Measurements from ENCODE around the gene CNGB1. TPM values are rescaled to one million over a fixed set of nuclear protein-coding genes. Genes with fewer than 3 reads are reported as not detected.

CNGB1 gene
- total and polyA plus RNA-seq, 2 of the 13 experiments (the other 11 are each of a cell fraction or from before 2014, with no cell fraction given), result 0.02 to 0.15 TPM

- TF ChIP-seq ZMAT5 (CRISPR knock-in tag; IDR thresholded peaks at IDR 0.05; ENCODE audit: borderline replicate concordance, low read depth) (no peak), JARID2 (CRISPR knock-in tag; IDR thresholded peaks at IDR 0.05; ENCODE audit: insufficient replicate concordance) (no peak), FOSL1 (CRISPR knock-in tag; IDR thresholded peaks at IDR 0.05; ENCODE audit: borderline replicate concordance) (0 out of 2 replicates have a peak, but pooled peaks have one; percentile 5), MED8 (CRISPR knock-in tag; IDR thresholded peaks at IDR 0.05; ENCODE audit: insufficient replicate concordance) (no peak), SYNCRIP (IDR thresholded peaks at IDR 0.05; ENCODE audit: insufficient read depth, low read depth, low read length) (no peak), IKZF1 (IDR thresholded peaks at IDR 0.05) (no peak), ZNF790 (CRISPR knock-in tag; IDR thresholded peaks at IDR 0.05; ENCODE audit: borderline replicate concordance) (no peak; the same call in 1 of the 2 replicates), ZNF343 (CRISPR knock-in tag; IDR thresholded peaks at IDR 0.05) (no peak; the same call in none of the 2 replicates), GLI4 (CRISPR knock-in tag; IDR thresholded peaks at IDR 0.05; ENCODE audit: borderline replicate concordance) (peak; percentile 67; the same call in 1 of the 2 replicates), JDP2 (CRISPR knock-in tag; IDR thresholded peaks at IDR 0.05; ENCODE audit: borderline replicate concordance) (no peak; the same call in 1 of the 2 replicates), ZNF12 (CRISPR knock-in tag; IDR thresholded peaks at IDR 0.05) (peak; percentile 38; the same call in 1 of the 2 replicates), SP2 (CRISPR knock-in tag; IDR thresholded peaks at IDR 0.05) (peak; percentile 66), NFIB (CRISPR knock-in tag; IDR thresholded peaks at IDR 0.05; ENCODE audit: borderline replicate concordance) (no peak), SATB2 (CRISPR knock-in tag; IDR thresholded peaks at IDR 0.05) (no peak), RAD21 (CRISPR knock-in tag; IDR thresholded peaks at IDR 0.05) (peak; percentile 85), NFRKB (IDR thresholded peaks at IDR 0.05) (no peak), ZNF24 (IDR thresholded peaks at IDR 0.05) (no peak), RFX1 (IDR thresholded peaks at IDR 0.05) (no peak), HNRNPL (IDR thresholded peaks at IDR 0.05; ENCODE audit: low read depth, low read length) (0 out of 2 replicates have a peak, but pooled peaks have one; percentile 34), SNAI1 (CRISPR knock-in tag; IDR thresholded peaks at IDR 0.05; ENCODE audit: borderline replicate concordance) (no peak), ZNF18 (CRISPR knock-in tag; IDR thresholded peaks at IDR 0.05; ENCODE audit: insufficient replicate concordance) (peak; percentile 86)
- TF ChIP-seq, protein P1, sequence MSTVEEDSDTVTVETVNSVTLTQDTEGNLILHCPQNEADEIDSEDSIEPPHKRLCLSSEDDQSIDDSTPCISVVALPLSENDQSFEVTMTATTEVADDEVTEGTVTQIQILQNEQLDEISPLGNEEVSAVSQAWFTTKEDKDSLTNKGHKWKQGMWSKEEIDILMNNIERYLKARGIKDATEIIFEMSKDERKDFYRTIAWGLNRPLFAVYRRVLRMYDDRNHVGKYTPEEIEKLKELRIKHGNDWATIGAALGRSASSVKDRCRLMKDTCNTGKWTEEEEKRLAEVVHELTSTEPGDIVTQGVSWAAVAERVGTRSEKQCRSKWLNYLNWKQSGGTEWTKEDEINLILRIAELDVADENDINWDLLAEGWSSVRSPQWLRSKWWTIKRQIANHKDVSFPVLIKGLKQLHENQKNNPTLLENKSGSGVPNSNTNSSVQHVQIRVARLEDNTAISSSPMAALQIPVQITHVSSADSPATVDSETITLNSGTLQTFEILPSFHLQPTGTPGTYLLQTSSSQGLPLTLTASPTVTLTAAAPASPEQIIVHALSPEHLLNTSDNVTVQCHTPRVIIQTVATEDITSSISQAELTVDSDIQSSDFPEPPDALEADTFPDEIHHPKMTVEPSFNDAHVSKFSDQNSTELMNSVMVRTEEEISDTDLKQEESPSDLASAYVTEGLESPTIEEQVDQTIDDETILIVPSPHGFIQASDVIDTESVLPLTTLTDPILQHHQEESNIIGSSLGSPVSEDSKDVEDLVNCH (CRISPR knock-in tag; IDR thresholded peaks at IDR 0.05), result no peak
- TF ChIP-seq, protein P2, sequence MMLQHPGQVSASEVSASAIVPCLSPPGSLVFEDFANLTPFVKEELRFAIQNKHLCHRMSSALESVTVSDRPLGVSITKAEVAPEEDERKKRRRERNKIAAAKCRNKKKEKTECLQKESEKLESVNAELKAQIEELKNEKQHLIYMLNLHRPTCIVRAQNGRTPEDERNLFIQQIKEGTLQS (CRISPR knock-in tag; IDR thresholded peaks at IDR 0.05), result 0 out of 2 replicates have a peak, but pooled peaks have one; percentile 13
- TF ChIP-seq, protein P3, sequence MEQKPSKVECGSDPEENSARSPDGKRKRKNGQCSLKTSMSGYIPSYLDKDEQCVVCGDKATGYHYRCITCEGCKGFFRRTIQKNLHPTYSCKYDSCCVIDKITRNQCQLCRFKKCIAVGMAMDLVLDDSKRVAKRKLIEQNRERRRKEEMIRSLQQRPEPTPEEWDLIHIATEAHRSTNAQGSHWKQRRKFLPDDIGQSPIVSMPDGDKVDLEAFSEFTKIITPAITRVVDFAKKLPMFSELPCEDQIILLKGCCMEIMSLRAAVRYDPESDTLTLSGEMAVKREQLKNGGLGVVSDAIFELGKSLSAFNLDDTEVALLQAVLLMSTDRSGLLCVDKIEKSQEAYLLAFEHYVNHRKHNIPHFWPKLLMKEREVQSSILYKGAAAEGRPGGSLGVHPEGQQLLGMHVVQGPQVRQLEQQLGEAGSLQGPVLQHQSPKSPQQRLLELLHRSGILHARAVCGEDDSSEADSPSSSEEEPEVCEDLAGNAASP (CRISPR knock-in tag; IDR thresholded peaks at IDR 0.05; ENCODE audit: borderline replicate concordance), result 0 out of 2 replicates have a peak, but pooled peaks have one; percentile 10
Observed at GRCh38 chr16:58000706-58001676, 30.1 kb upstream of the CNGB1 start, which contains the start of gene USB1 (continued).

All from HepG2 (cell line).